Measurements from ENCODE around the gene MAGED1.

DNA sequence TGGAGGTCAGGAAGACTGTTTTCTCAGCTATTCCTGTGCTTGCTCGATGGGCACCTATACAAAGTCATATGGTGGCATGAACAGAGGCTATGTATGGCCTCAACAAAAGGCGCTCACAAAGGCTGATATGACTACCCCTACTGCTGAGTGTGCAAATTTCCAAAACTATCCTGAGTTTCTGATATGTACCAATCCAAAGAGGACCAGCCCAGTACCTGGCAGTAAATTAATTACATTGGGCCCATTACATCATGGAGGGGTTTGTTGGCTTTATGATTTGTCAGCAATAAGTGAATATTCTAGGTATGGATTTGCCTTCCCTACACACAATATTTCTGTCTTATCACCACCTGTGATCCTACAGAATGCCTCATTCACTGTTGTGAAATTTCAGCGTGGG is 12.3 kb downstream of the MAGED1 start:
- TF ChIP-seq, protein P1, sequence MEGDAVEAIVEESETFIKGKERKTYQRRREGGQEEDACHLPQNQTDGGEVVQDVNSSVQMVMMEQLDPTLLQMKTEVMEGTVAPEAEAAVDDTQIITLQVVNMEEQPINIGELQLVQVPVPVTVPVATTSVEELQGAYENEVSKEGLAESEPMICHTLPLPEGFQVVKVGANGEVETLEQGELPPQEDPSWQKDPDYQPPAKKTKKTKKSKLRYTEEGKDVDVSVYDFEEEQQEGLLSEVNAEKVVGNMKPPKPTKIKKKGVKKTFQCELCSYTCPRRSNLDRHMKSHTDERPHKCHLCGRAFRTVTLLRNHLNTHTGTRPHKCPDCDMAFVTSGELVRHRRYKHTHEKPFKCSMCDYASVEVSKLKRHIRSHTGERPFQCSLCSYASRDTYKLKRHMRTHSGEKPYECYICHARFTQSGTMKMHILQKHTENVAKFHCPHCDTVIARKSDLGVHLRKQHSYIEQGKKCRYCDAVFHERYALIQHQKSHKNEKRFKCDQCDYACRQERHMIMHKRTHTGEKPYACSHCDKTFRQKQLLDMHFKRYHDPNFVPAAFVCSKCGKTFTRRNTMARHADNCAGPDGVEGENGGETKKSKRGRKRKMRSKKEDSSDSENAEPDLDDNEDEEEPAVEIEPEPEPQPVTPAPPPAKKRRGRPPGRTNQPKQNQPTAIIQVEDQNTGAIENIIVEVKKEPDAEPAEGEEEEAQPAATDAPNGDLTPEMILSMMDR (IDR thresholded peaks at IDR 0.05), result no peak
- TF ChIP-seq POLR2A (IDR thresholded peaks at IDR 0.05) (no peak), EP300 (IDR thresholded peaks at IDR 0.05) (no peak)

Measured in ovary (tissue), 3 donors.